KMS-11 (cell line): ENCODE results near the gene RANBP1.

Experiments used
- H2AFZ ChIP-seq: fragments of 200-600 bp; sonication (generic); 2 replicates; pipeline ENCODE4 v1.6.1; 2016; ENCODE audit warnings: antibody characterized with exemption, mixed run types, low read depth
- H3K27ac ChIP-seq: fragments of 200-600 bp; sonication (generic); 2 replicates; pipeline ENCODE4 v1.6.1; 2016; ENCODE audit warnings: mild to moderate bottlenecking, mixed run types
- H3K27me3 ChIP-seq: fragments of 200-600 bp; sonication (generic); 2 replicates; pipeline ENCODE4 v1.6.1; 2017; ENCODE audit warnings: mild to moderate bottlenecking, low read depth, mixed run types, moderate library complexity; ENCODE audit not compliant: insufficient read depth
- H3K36me3 ChIP-seq: fragments of 200-600 bp; sonication (generic); 2 replicates; pipeline ENCODE4 v1.6.1; 2017; ENCODE audit warnings: mild to moderate bottlenecking, mixed run types; ENCODE audit not compliant: insufficient read depth
- H3K4me1 ChIP-seq: fragments of 200-600 bp; sonication (generic); 2 replicates; pipeline ENCODE4 v1.6.1; 2016; ENCODE audit warnings: mild to moderate bottlenecking, low read depth, mixed run types; ENCODE audit not compliant: poor library complexity, severe bottlenecking
- H3K4me2 ChIP-seq: fragments of 200-600 bp; sonication (generic); 2 replicates; pipeline ENCODE4 v1.7.0; 2016; ENCODE audit warnings: mild to moderate bottlenecking, mixed run types
- H3K4me3 ChIP-seq: fragments of 200-600 bp; sonication (generic); IDR thresholded peaks from 2 replicates; pipeline ENCODE4 v1.6.1; 2017; ENCODE audit warnings: low read depth, low read length, mixed read lengths; ENCODE audit not compliant: insufficient read depth
- H3K79me2 ChIP-seq: fragments of 200-600 bp; sonication (generic); 2 replicates; pipeline ENCODE4 v1.6.1; 2016; ENCODE audit warnings: low read depth, mixed run types; ENCODE audit not compliant: insufficient read depth
- H3K9ac ChIP-seq: fragments of 200-600 bp; sonication (generic); 2 replicates; pipeline ENCODE4 v1.6.1; 2016; ENCODE audit warnings: mild to moderate bottlenecking, mixed run types
- H4K20me1 ChIP-seq: fragments of 200-600 bp; sonication (generic); 2 replicates; pipeline ENCODE4 v1.6.1; 2016; ENCODE audit warnings: mild to moderate bottlenecking, mixed run types; ENCODE audit not compliant: insufficient read depth
- TF ChIP-seq, protein P1 (sequence below): fragments of 200-600 bp; sonication (generic); conservative IDR thresholded peaks from 2 replicates; pipeline ENCODE4 v1.6.1; 2017; ENCODE audit warnings: low read depth, mild to moderate bottlenecking, antibody characterized with exemption, low read length, moderate library complexity, mixed read lengths

Gene RANBP1

DNA sequence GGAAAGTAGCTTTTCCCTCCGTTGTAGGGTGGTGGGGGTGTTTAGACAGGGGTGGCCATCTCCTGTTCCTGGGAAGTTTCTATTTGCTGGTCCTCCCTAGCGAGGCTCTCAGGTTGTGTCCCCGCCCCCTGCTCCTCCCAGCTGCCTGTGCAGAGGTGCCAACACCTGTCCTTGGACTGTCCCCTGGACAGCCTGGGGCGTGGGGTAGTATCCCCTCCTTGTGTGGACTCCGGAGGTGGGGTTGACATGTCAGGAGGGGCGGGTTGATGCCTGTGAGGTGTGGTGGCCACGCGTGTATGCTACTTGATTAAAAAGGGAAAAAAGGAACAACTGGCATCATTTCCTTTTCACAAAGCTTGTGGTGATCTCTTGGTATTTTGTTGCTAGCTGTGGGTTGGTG is 14.3 kb upstream of the RANBP1 start:
- TF ChIP-seq, protein P1, sequence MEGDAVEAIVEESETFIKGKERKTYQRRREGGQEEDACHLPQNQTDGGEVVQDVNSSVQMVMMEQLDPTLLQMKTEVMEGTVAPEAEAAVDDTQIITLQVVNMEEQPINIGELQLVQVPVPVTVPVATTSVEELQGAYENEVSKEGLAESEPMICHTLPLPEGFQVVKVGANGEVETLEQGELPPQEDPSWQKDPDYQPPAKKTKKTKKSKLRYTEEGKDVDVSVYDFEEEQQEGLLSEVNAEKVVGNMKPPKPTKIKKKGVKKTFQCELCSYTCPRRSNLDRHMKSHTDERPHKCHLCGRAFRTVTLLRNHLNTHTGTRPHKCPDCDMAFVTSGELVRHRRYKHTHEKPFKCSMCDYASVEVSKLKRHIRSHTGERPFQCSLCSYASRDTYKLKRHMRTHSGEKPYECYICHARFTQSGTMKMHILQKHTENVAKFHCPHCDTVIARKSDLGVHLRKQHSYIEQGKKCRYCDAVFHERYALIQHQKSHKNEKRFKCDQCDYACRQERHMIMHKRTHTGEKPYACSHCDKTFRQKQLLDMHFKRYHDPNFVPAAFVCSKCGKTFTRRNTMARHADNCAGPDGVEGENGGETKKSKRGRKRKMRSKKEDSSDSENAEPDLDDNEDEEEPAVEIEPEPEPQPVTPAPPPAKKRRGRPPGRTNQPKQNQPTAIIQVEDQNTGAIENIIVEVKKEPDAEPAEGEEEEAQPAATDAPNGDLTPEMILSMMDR, result no peak
- H4K20me1 ChIP-seq, result no peaks in the 10 kb centered on the region

DNA sequence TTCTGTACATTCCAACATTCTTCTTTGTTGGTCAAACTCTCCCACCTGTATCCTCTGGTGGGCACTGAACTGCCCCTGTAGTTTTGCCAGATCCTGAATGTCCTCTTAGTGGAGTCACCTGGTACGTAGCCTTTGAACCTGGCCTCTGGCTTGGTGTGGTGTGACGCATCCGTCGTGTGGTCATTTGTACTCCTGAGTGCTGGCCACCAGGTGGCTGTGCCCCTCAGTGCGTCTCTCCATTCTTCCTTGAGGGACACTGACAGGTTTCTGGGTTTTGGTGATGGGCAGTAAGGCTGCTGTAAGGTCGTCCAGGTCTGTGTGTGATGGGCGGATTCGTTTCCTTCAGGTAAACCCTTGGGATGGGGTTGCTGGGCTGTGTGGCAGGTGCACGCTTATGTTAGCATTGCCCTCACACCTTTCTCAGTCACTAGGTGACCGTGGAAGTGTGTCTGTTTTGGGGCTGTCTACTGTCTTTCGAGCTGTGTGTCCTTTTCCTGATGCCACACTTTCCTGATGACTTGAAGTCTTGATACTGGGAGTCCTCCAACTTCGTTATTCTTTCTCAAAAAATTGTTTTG is 13.6 kb upstream of the RANBP1 start:
- H2AFZ ChIP-seq, result no peak overlapping the region
- H3K79me2 ChIP-seq, result no peaks in the 10 kb centered on the region
- peaks cover 6% of the 10 kb centered on the region; the same call in 1 of the 2 replicates for H3K36me3 ChIP-seq
- H4K20me1 ChIP-seq, result no peaks in the 10 kb centered on the region
- H3K4me2 ChIP-seq, result no peak overlapping the region
- TF ChIP-seq, protein P1, result no peak
- H3K9ac ChIP-seq, result no peak overlapping the region
- H3K27me3 ChIP-seq, result no peaks in the 10 kb centered on the region
- no peak overlapping the region for H3K27ac ChIP-seq
- no peak overlapping the region for H3K4me3 ChIP-seq
- H3K4me1 ChIP-seq, result no peaks in the 10 kb centered on the region

More for the DNA sequence above, 14.3 kb upstream of the RANBP1 start:
- Histone ChIP-seq H3K4me3 (no peak overlapping the region), H2AFZ (no peak overlapping the region), H3K36me3 (peaks cover 6% of the 10 kb centered on the region; the same call in 1 of the 2 replicates), H3K4me2 (no peak overlapping the region), H3K9ac (no peak overlapping the region), H3K27me3 (no peaks in the 10 kb centered on the region), H3K27ac (no peak overlapping the region), H3K79me2 (no peaks in the 10 kb centered on the region), H3K4me1 (no peaks in the 10 kb centered on the region)

DNA sequence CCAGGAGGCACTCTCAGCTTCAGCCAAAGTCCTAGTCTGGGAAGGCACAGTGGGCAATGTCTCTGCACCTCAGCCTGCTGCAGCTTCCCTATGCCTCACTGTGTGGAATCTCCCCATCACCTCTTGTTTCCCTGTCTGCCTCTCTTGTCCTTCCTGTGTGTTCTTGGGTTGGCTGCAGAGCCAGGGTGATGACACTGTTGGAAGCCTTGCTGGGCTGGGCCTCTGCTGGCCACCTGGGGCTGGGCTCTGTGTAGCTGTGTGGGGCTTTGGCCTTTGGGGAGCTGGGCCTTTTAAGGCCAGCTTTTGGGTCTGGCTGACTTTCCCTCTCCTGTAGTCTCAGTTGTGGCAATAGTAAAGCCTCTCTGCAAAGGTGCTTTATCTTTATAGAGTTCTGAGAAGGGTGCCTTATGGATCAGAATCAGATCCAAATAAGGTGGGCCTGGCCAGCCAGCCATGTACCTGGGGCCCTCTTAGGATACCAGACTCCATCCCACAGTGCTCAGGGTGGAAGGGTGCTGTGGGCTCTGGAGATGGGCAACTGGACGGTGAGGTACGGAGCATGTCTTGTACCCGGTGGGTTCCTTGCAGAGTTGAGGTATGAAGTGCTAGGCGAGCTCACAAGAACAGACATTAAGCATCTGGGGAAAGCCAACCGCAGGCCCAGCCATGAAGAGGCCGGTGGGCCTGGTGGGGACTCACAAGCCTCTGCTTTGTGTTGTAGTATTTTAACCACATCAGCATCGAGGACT is 10.3 kb upstream of the RANBP1 start:
- Histone ChIP-seq H3K4me2 (no peak overlapping the region), H4K20me1 (no peaks in the 10 kb centered on the region), H2AFZ (no peak overlapping the region), H3K9ac (no peak overlapping the region), H3K27me3 (no peaks in the 10 kb centered on the region), H3K4me3 (no peak overlapping the region), H3K79me2 (no peaks in the 10 kb centered on the region), H3K27ac (no peak overlapping the region), H3K4me1 (no peaks in the 10 kb centered on the region), H3K36me3 (no peaks in the 10 kb centered on the region)
- TF ChIP-seq, protein P1, result no peak

DNA sequence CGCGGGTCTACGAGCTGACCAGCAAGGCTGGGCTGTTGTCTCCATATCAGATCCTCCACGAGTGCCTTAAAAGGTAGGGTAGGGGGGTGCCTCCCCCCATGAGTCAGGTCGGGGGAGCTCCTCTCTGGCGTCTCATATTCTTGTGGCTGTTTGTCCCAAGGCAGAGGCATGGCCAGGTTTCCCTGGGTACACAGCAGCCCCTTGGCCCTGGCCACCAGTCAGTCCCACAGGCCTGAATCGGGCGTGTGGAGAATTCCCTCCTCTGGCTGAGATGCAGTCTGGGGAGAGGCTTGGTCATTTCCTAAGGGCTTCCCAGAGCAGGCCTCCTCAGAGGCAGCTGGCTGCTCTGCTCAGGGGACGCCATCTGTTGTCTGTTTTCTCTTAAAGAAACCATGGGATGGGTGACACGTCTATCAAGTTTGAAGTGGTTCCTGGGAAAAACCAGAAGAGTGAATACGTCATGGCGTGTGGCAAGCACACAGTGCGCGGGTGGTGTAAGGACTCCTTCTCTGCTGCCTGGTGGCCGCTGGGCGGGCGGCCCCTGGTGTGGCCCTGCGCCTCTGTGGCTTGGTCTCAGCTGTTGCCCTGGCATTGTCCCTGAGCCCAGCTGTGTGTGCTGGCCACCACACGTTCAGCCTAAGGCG is 9.6 kb upstream of the RANBP1 start:
- TF ChIP-seq, protein P1, result no peak
- Histone ChIP-seq H3K4me3 (no peak overlapping the region), H3K9ac (no peak overlapping the region), H3K36me3 (no peaks in the 10 kb centered on the region), H3K4me2 (no peak overlapping the region), H3K27ac (no peak overlapping the region), H3K4me1 (no peaks in the 10 kb centered on the region), H2AFZ (no peak overlapping the region), H3K27me3 (no peaks in the 10 kb centered on the region), H4K20me1 (no peaks in the 10 kb centered on the region), H3K79me2 (no peaks in the 10 kb centered on the region)
